ENCODE measurements around the gene GPT2.

Gene GPT2

GRCh38 chr16:46900455-46901235 lies 16.5 kb downstream of the GPT2 start:
- DNase-seq (ENCODE audit: low spot score): no peak
- TF ChIP-seq CTCF (IDR thresholded peaks at IDR 0.05; ENCODE audit: extremely low read depth, missing control alignments): no peak

GRCh38 chr16:46901709-46902108 lies 17.5 kb downstream of the GPT2 start:
- DNase-seq (ENCODE audit: low spot score): no peak
- TF ChIP-seq CTCF (IDR thresholded peaks at IDR 0.05; ENCODE audit: extremely low read depth, missing control alignments): no peak

- TF ChIP-seq CTCF (IDR thresholded peaks at IDR 0.05; ENCODE audit: extremely low read depth, missing control alignments): no peak
- DNase-seq (ENCODE audit: low spot score): no peak
Observed at GRCh38 chr16:46903255-46903905, 19.2 kb downstream of the GPT2 start.

DNA sequence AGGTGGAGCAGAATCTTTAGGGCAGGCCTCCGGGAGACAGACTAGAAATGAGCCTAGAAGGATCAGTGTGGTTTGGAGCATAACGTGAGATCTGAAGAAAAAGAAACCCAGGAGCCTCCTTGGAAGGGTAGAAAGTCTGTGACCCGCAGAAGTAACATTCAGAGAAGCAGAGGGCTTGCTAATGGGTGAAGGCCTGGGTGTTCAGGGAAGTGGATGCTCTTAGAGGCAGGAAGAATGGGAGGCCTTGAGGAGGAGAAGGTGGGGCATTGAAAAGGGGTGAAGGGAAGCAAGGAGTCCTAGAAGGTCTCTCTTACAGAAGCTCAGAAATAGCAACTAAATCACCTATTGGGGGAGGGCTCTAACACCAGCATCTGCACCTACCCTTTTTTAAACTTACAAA lies 20.3 kb downstream of the GPT2 start:
- no peak for DNase-seq (ENCODE audit: low spot score)
- no peak for TF ChIP-seq CTCF (IDR thresholded peaks at IDR 0.05; ENCODE audit: extremely low read depth, missing control alignments)

DNA sequence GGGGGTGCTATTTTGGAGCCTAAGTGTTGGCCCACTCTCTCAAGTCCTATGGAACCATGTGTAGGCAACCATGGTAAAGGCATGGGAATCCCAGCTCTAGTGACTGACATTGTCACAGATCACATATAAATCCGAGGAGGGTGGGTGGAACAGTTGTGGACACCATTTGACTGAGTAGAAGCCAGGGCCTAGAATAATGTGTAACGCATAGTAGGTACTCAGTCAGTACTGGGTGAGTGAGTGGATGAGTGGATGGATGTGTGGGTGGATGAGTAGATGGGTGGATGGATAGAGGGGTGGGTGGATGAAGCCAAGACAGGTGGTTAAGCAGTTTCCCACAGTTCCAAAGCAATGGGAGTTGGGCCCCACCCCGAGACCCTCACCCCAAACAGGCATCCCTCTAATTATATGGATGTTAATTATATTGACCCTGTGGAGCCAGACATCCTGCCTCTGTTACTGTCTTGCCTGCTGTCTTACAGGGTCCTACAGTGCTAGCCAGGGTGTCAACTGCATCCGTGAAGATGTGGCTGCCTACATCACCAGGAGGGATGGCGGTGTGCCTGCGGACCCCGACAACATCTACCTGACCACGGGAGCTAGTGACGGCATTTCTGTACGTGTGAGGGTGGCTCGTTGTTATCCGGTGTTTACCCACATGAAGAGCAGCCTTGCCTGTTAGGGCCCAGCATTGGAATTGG lies 22.3 kb downstream of the GPT2 start:
- DNase-seq (ENCODE audit: low spot score): no peak
- TF ChIP-seq CTCF (IDR thresholded peaks at IDR 0.05; ENCODE audit: extremely low read depth, missing control alignments): no peak

GRCh38 chr16:46907061-46907774 lies 23.1 kb downstream of the GPT2 start:
- no peak for DNase-seq (ENCODE audit: low spot score)
- TF ChIP-seq CTCF (IDR thresholded peaks at IDR 0.05; ENCODE audit: extremely low read depth, missing control alignments): no peak

Measured in GM20000 (cell line).